Measurements from ENCODE around the gene HECTD4. TPM values are rescaled to one million over a fixed set of nuclear protein-coding genes. Genes with fewer than 3 reads are reported as not detected.

Gene HECTD4
- total and polyA plus RNA-seq, 10 donors: 5.4 to 70.8 (median 50.1) TPM

- H3K4me3 ChIP-seq: no peak overlapping the region
- H3K27ac ChIP-seq: no peak overlapping the region
- peaks cover 0 to 8% (median 0%) of the 10 kb centered on the region in 6 donors for H3K4me1 ChIP-seq
- H3K27me3 ChIP-seq (replicated peaks in 1 of 7): no peaks in the 10 kb centered on the region
- no peak for DNase-seq
- H3K36me3 ChIP-seq: peaks cover 0 to 31% (median 7%) of the 10 kb centered on the region in 6 donors
- TF ChIP-seq POLR2AphosphoS5 (IDR thresholded peaks at IDR 0.05) (no peak), CTCF (IDR thresholded peaks at IDR 0.05 in 8 of 11, conservative IDR thresholded peaks at IDR 0.05 in 3 of 11) (no peak), POLR2A (IDR thresholded peaks at IDR 0.05) (no peak)
- intact Hi-C loops (cut with DNase I; ENCODE audit: low total_unique reads): no loop called here
- H3K9me3 ChIP-seq: no peaks in the 10 kb centered on the region
These were observed 61.0 kb downstream of the HECTD4 start for GRCh38 chr12:112321245-112321644.

GRCh38 chr12:112319395-112319794 lies 62.8 kb downstream of the HECTD4 start:
- no peak for TF ChIP-seq CTCF (IDR thresholded peaks at IDR 0.05 in 8 of 11, conservative IDR thresholded peaks at IDR 0.05 in 3 of 11)
- TF ChIP-seq POLR2A (IDR thresholded peaks at IDR 0.05): no peak
- no peak for TF ChIP-seq POLR2AphosphoS5 (IDR thresholded peaks at IDR 0.05)
- WGBS, 5 donors: 93 to 99% (median 97%) methylated on average over 12 of the region's 12 CpGs
- Histone ChIP-seq H3K4me3 (no peak overlapping the region), H3K27ac (no peak overlapping the region), H3K9me3 (no peaks in the 10 kb centered on the region), H3K27me3 (replicated peaks in 1 of 7) (no peaks in the 10 kb centered on the region), H3K36me3 (peaks cover 0 to 46% (median 7%) of the 10 kb centered on the region in 6 donors), H3K4me1 (peaks cover 0 to 8% (median 0%) of the 10 kb centered on the region in 6 donors)
- DNase-seq: no peak
- intact Hi-C loops (cut with DNase I; ENCODE audit: low total_unique reads): no loop called here

GRCh38 chr12:112317481-112317880 lies 64.8 kb downstream of the HECTD4 start:
- H3K4me1 ChIP-seq: peaks cover 0 to 8% (median 0%) of the 10 kb centered on the region in 6 donors
- no peak overlapping the region for H3K27ac ChIP-seq
- no peaks in the 10 kb centered on the region for H3K9me3 ChIP-seq
- 83 to 94% (median 88%) methylated on average over 6 of the region's 6 CpGs for WGBS, 5 donors
- intact Hi-C loops (cut with DNase I; ENCODE audit: low total_unique reads): no loop called here
- no peak overlapping the region for H3K4me3 ChIP-seq
- H3K36me3 ChIP-seq: peaks cover 3 to 66% (median 21%) of the 10 kb centered on the region in 6 donors
- no peak for DNase-seq
- TF ChIP-seq POLR2A (IDR thresholded peaks at IDR 0.05) (no peak), POLR2AphosphoS5 (IDR thresholded peaks at IDR 0.05) (no peak), CTCF (IDR thresholded peaks at IDR 0.05 in 8 of 11, conservative IDR thresholded peaks at IDR 0.05 in 3 of 11) (no peak)
- no peaks in the 10 kb centered on the region for H3K27me3 ChIP-seq (replicated peaks in 1 of 7)

- no peaks in the 10 kb centered on the region for H3K9me3 ChIP-seq
- 95 to 99% (median 96%) methylated on average over 7 of the region's 7 CpGs for WGBS, 5 donors
- no peak overlapping the region for H3K27ac ChIP-seq
- no peaks in the 10 kb centered on the region for H3K27me3 ChIP-seq (replicated peaks in 1 of 7)
- H3K4me1 ChIP-seq: no peaks in the 10 kb centered on the region
- intact Hi-C loops (cut with DNase I; ENCODE audit: low total_unique reads): no loop called here
- TF ChIP-seq CTCF (IDR thresholded peaks at IDR 0.05 in 8 of 11, conservative IDR thresholded peaks at IDR 0.05 in 3 of 11) (no peak), POLR2A (IDR thresholded peaks at IDR 0.05) (no peak), POLR2AphosphoS5 (IDR thresholded peaks at IDR 0.05) (no peak)
- DNase-seq: no peak
- no peak overlapping the region for H3K4me3 ChIP-seq
- H3K36me3 ChIP-seq: peaks cover 3 to 85% (median 25%) of the 10 kb centered on the region in 6 donors
These were observed 67.2 kb downstream of the HECTD4 start for GRCh38 chr12:112314981-112315380.
